A549 (cell line): ENCODE results near the gene ZNF785. TPM values are rescaled to one million over a fixed set of nuclear protein-coding genes. Genes with fewer than 3 reads are reported as not detected.

Experiments used
- ATAC-seq, 2 experiments: fragments of 200-7000 bp in 1 of 2; fragments of >200 bp in 1 of 2; cut with Nextera tagmentation in 1 of 2; cut with Tn5 transposase in 1 of 2; 3 replicates each; pipeline versions ENCODE4 v1.8.0 to v1.9.1; 2018 to 2020; ENCODE audit warnings: mild to moderate bottlenecking in 1 of 2, moderate library complexity in 1 of 2
- CTCF ChIA-PET: fragments of 300-600 bp; sonication (Branson Sonifier 250); formaldehyde crosslinking; extraction: SDS; loops from one replicate; lab custom pipeline; 2021; ENCODE audit warnings: antibody characterized with exemption, inconsistent platforms; lab: Yijun Ruan, JAX
- POLR2A ChIA-PET: fragments of 350-600 bp; formaldehyde crosslinking; extraction: SDS; loops from one replicate; lab custom pipeline; 2021; ENCODE audit warnings: antibody characterized with exemption, inconsistent platforms; lab: Yijun Ruan, JAX
- DNase-seq, 2 experiments: peaks; one replicate each; pipeline versions ENCODE4 v3.0.0 to v3.0.0-alpha.2; 2011 to 2016; ENCODE audit warnings: low read depth in 1 of 2, low spot score in 1 of 2
- FAIRE-seq: peaks from 2 replicates; lab custom pipeline; 2011; peaks lifted over from hg19 to GRCh38; lab: Jason Lieb, UNC
- H3K27ac ChIP-seq, 2 experiments: fragments of >200 bp; sonication (Bioruptor Twin); formaldehyde crosslinking; 3 replicates each; pipeline ENCODE4 v1.5.1; 2016 to 2017
- H3K4me1 ChIP-seq: fragments of >200 bp; sonication (Bioruptor Twin); formaldehyde crosslinking; 3 replicates; pipeline ENCODE4 v1.6.1; 2016
- H3K4me2 ChIP-seq: fragments of >200 bp; sonication (Bioruptor Twin); formaldehyde crosslinking; 3 replicates; pipeline ENCODE4 v1.6.1; 2016
- H3K4me3 ChIP-seq: fragments of >200 bp; sonication (Bioruptor Twin); formaldehyde crosslinking; 3 replicates; pipeline ENCODE4 v1.5.1; 2016
- H3K9me3 ChIP-seq: fragments of >200 bp; sonication (Bioruptor Twin); formaldehyde crosslinking; 3 replicates; pipeline ENCODE4 v1.6.1; 2016
- ATOH8 ChIP-seq: fragments of 250-450 bp; sonication (Bioruptor Pico); IDR thresholded peaks from 2 replicates; pipeline ENCODE4 v1.5.0; 2020; ENCODE audit warnings: low read depth, mild to moderate bottlenecking, moderate library complexity
- BHLHE40 ChIP-seq: IDR thresholded peaks from 2 replicates; pipeline ENCODE4 v1.6.1; 2012; ENCODE audit warnings: low read depth, low read length, inconsistent platforms
- CBX2 ChIP-seq: fragments of 200-600 bp; sonication (generic); IDR thresholded peaks from 2 replicates; pipeline ENCODE4 v1.6.1; 2016; ENCODE audit warnings: low read depth, mild to moderate bottlenecking, borderline replicate concordance
- CEBPB ChIP-seq, 2 experiments: fragments of >200 bp in 1 of 2; sonication (Bioruptor Twin) in 1 of 2; formaldehyde crosslinking in 1 of 2; IDR thresholded peaks; 2 replicates each; pipeline ENCODE4 v1.6.1; 2012 to 2016
- CHD2 ChIP-seq: fragments of 150-350 bp; IDR thresholded peaks from 2 replicates; pipeline ENCODE4 v1.6.1; 2014; ENCODE audit warnings: low read length; ENCODE audit not compliant: partially characterized antibody
- ELK1 ChIP-seq: fragments of 150-350 bp; IDR thresholded peaks from 2 replicates; pipeline ENCODE4 v1.6.1; 2014; ENCODE audit warnings: low read depth, mild to moderate bottlenecking, low read length
- FOSB ChIP-seq: fragments of 250-450 bp; sonication (Bioruptor Pico); IDR thresholded peaks from 2 replicates; pipeline ENCODE4 v1.5.0; 2020; ENCODE audit warnings: mild to moderate bottlenecking, moderate library complexity
- GATA3 ChIP-seq: IDR thresholded peaks from 2 replicates; pipeline ENCODE4 v1.6.1; 2012; ENCODE audit warnings: borderline replicate concordance
- HOXB13 ChIP-seq: fragments of 250-450 bp; sonication (Bioruptor Pico); IDR thresholded peaks from 2 replicates; pipeline ENCODE4 v1.5.0; 2020; ENCODE audit warnings: low read depth, mild to moderate bottlenecking, moderate library complexity
- HOXB5 ChIP-seq: fragments of 250-450 bp; sonication (Bioruptor Pico); IDR thresholded peaks from 2 replicates; pipeline ENCODE4 v1.5.0; 2020; ENCODE audit warnings: mild to moderate bottlenecking, moderate library complexity
- JUN ChIP-seq, 2 experiments: fragments of >200 bp; sonication (Bioruptor Twin); formaldehyde crosslinking; IDR thresholded peaks; 2 replicates in 1 of 2; 3 replicates in 1 of 2; pipeline ENCODE4 v1.6.1; 2016 to 2017
- KDM1A ChIP-seq: fragments of 200-600 bp; sonication (generic); IDR thresholded peaks from 2 replicates; pipeline ENCODE4 v1.6.1; 2016; ENCODE audit warnings: low read depth, mild to moderate bottlenecking
- MAFK ChIP-seq: fragments of 450-650 bp; IDR thresholded peaks from 2 replicates; pipeline ENCODE4 v1.6.1; 2014; ENCODE audit not compliant: partially characterized antibody
- NR3C1 ChIP-seq: fragments of >200 bp; sonication (Bioruptor Twin); formaldehyde crosslinking; IDR thresholded peaks from 3 replicates; pipeline ENCODE4 v1.6.1; 2017
- RAD21 ChIP-seq, 2 experiments: fragments of >200 bp in 1 of 2; sonication (Bioruptor Twin) in 1 of 2; formaldehyde crosslinking in 1 of 2; IDR thresholded peaks in 1 of 2; conservative IDR thresholded peaks in 1 of 2; 2 replicates in 1 of 2; 3 replicates in 1 of 2; pipeline ENCODE4 v1.6.1; 2012 to 2018; ENCODE audit warnings: inconsistent platforms in 1 of 2
- RNF2 ChIP-seq: fragments of 200-600 bp; sonication (generic); IDR thresholded peaks from 2 replicates; pipeline ENCODE4 v1.6.1; 2016; ENCODE audit warnings: low read depth, mild to moderate bottlenecking, antibody characterized with exemption, moderate library complexity, borderline replicate concordance
- SREBF2 ChIP-seq: fragments of 450-650 bp; IDR thresholded peaks from 2 replicates; pipeline ENCODE4 v1.6.1; 2014; ENCODE audit warnings: mild to moderate bottlenecking, moderate library complexity
- TFCP2L1 ChIP-seq: fragments of 250-450 bp; sonication (Bioruptor Pico); IDR thresholded peaks from 2 replicates; pipeline ENCODE4 v1.5.0; 2021; ENCODE audit warnings: mild to moderate bottlenecking
- TP53 ChIP-seq: fragments of 250-450 bp; sonication (Bioruptor Pico); IDR thresholded peaks from 2 replicates; pipeline ENCODE4 v1.5.0; 2021; ENCODE audit warnings: mild to moderate bottlenecking, moderate library complexity
- ZC3H11A ChIP-seq: fragments of 450-650 bp; IDR thresholded peaks from 2 replicates; pipeline ENCODE4 v1.6.1; 2014; ENCODE audit warnings: antibody characterized with exemption, mild to moderate bottlenecking
- ZFP36 ChIP-seq: fragments of 450-650 bp; IDR thresholded peaks from 2 replicates; pipeline ENCODE4 v1.6.1; 2014; ENCODE audit warnings: borderline replicate concordance; ENCODE audit not compliant: partially characterized antibody
- WGBS: methylation state at CpG from one replicate; pipeline ENCODE4 v1.1.6; 2017; ENCODE audit errors: missing lambda C conversion rate; 5-methylcytosine and 5-hydroxymethylcytosine counted together
- polyA plus RNA-seq, 4 experiments: library from polyadenylated mRNA; depleted of rRNA in 3 of 4; stranded (reverse); fragments of >200 nt; fragmentation: RNase III in 1 of 4; extraction: RNeasy Plus Mini Kit Qiagen cat#74134 plus additional on column Dnase treatment in 1 of 4; gene quantifications; 2 replicates in 3 of 4; 3 replicates in 1 of 4; pipeline ENCODE4 v1.2.3, GENCODE V29; 2011 to 2017
- TF ChIP-seq, protein P1 (sequence below): fragments of >200 bp; sonication (Bioruptor Twin); formaldehyde crosslinking; IDR thresholded peaks from 2 replicates; pipeline ENCODE4 v1.6.1; 2016
- TF ChIP-seq, protein P2 (sequence below): fragments of 200-600 bp; sonication (generic); IDR thresholded peaks from 2 replicates; pipeline ENCODE4 v1.6.1; 2016; ENCODE audit warnings: antibody characterized with exemption, mild to moderate bottlenecking, moderate library complexity

The ZNF785 gene
- polyA plus RNA-seq, 2 of the 4 experiments (the other 2 are of a cell fraction) = not detected

GRCh38 chr16:30600929-30601328 is 15.4 kb upstream of the ZNF785 start:
- ATAC-seq = no peak
- Histone ChIP-seq H3K27ac (no peak overlapping the region), H3K4me3 (no peak overlapping the region), H3K4me1 (no peaks in the 10 kb centered on the region)
- 89% methylated on average over 2 of the region's 2 CpGs for WGBS
- no peak for DNase-seq
- CTCF ChIA-PET = interaction anchor here (0.8 to 7.1 kb wide), 5 partner anchors 14 to 171 kb away, joined by 3 to 27 read pairs (median 16); partner anchors contain the start of genes DCTPP1 and SEPHS2
- TF ChIP-seq CEBPB (IDR thresholded peaks at IDR 0.05) (no peak), HOXB5 (CRISPR knock-in tag) (no peak), RNF2 (no peak), BHLHE40 (no peak), FOSB (no peak), CBX2 (no peak), ELK1 (no peak), RAD21 (conservative IDR thresholded peaks at IDR 0.05 in 1 of 2, IDR thresholded peaks at IDR 0.05 in 1 of 2) (no peak)
- TF ChIP-seq, all 56 proteins: peak for 0
- POLR2A ChIA-PET = interaction anchor here (1.1 kb wide), 1 partner anchor 9 kb away, joined by 4 read pairs; the partner anchor contains the start of gene ZNF689
- H3K4me2 ChIP-seq = no peak overlapping the region
- FAIRE-seq = no peak
- 0 out of 3 replicates have a peak, but pooled peaks cover 7% of the 10 kb centered on the region for H3K9me3 ChIP-seq

DNA sequence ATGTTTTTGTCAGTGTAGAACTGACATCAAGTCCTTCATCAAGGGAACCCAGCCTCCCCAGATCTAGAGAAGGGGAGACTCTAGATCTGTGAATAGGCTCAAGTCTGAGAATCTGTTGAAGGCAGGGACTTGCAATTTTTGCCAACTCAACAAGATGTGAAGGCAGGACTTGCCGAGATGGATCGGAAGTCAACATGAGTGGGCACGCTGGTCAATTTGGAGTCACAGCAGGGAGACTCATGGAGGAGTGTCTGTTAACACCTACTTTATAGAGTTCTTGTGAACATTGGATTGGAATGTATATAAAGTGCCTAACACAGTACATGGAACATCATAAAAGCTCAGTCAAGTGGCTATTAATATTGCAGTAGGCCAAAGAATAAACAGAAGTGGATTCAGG is 14.7 kb upstream of the ZNF785 start:
- Histone ChIP-seq H3K27ac (no peak overlapping the region), H3K4me2 (no peak overlapping the region), H3K9me3 (0 out of 3 replicates have a peak, but pooled peaks cover 7% of the 10 kb centered on the region), H3K4me3 (no peak overlapping the region), H3K4me1 (no peaks in the 10 kb centered on the region)
- FAIRE-seq (no peak), DNase-seq (no peak), ATAC-seq (no peak)
- POLR2A ChIA-PET = interaction anchor here (1.1 kb wide), 1 partner anchor 10 kb away, joined by 4 read pairs; the partner anchor contains the start of gene ZNF689
- TF ChIP-seq GATA3 = no peak
- peak; percentile 39 for TF ChIP-seq MAFK
- 91% methylated on average over 3 of the region's 3 CpGs for WGBS
- CTCF ChIA-PET = interaction anchor here (0.8 to 7.1 kb wide), 6 partner anchors 10 to 170 kb away, joined by 3 to 27 read pairs (median 10); partner anchors contain the start of genes DCTPP1 and SEPHS2

DNA sequence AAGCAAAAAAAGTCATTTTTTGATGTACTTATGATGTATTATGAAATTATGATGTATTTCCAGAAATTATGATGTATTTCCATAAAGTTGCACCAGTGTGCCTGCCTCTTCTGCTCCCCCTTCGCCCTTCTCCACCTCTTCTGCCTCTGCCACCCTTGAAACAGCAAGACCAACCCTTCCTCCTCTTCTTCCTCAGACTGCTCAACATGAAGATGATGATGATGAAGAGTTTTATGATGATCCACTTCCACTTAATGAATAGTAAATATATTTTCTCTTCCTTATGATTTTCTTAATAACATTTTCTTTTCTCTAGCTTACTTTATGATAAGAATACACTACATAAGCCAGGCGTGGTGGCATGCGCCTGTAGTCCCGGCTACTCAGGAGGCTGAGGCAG is 7.4 kb upstream of the ZNF785 start:
- no peak overlapping the region for H3K4me2 ChIP-seq
- no peaks in the 10 kb centered on the region for H3K9me3 ChIP-seq
- ATAC-seq (no peak), DNase-seq (no peak), FAIRE-seq (no peak)
- TF ChIP-seq, protein P1, sequence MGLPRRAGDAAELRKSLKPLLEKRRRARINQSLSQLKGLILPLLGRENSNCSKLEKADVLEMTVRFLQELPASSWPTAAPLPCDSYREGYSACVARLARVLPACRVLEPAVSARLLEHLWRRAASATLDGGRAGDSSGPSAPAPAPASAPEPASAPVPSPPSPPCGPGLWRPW = no peak
- TF ChIP-seq ZC3H11A (no peak), RAD21 (conservative IDR thresholded peaks at IDR 0.05 in 1 of 2, IDR thresholded peaks at IDR 0.05 in 1 of 2) (no peak), TFCP2L1 (CRISPR knock-in tag) (no peak), HOXB13 (CRISPR knock-in tag) (no peak), SREBF2 (no peak), ATOH8 (CRISPR knock-in tag) (no peak), CHD2 (no peak), TP53 (CRISPR knock-in tag) (no peak), NR3C1 (no peak), JUN (IDR thresholded peaks at IDR 0.05) (no peak), ZFP36 (no peak), KDM1A (no peak)
- TF ChIP-seq, protein P2, sequence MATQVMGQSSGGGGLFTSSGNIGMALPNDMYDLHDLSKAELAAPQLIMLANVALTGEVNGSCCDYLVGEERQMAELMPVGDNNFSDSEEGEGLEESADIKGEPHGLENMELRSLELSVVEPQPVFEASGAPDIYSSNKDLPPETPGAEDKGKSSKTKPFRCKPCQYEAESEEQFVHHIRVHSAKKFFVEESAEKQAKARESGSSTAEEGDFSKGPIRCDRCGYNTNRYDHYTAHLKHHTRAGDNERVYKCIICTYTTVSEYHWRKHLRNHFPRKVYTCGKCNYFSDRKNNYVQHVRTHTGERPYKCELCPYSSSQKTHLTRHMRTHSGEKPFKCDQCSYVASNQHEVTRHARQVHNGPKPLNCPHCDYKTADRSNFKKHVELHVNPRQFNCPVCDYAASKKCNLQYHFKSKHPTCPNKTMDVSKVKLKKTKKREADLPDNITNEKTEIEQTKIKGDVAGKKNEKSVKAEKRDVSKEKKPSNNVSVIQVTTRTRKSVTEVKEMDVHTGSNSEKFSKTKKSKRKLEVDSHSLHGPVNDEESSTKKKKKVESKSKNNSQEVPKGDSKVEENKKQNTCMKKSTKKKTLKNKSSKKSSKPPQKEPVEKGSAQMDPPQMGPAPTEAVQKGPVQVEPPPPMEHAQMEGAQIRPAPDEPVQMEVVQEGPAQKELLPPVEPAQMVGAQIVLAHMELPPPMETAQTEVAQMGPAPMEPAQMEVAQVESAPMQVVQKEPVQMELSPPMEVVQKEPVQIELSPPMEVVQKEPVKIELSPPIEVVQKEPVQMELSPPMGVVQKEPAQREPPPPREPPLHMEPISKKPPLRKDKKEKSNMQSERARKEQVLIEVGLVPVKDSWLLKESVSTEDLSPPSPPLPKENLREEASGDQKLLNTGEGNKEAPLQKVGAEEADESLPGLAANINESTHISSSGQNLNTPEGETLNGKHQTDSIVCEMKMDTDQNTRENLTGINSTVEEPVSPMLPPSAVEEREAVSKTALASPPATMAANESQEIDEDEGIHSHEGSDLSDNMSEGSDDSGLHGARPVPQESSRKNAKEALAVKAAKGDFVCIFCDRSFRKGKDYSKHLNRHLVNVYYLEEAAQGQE = no peak
- H3K4me1 ChIP-seq = no peaks in the 10 kb centered on the region
- WGBS = 56% methylated on average over 4 of the region's 4 CpGs
- CTCF ChIA-PET = interaction anchor here (0.6 to 1.8 kb wide), 2 partner anchors 23 to 199 kb away, joined by 4 to 6 read pairs; no protein-coding TSS in a partner anchor
- H3K27ac ChIP-seq = no peak overlapping the region
- H3K4me3 ChIP-seq = no peak overlapping the region
- POLR2A ChIA-PET = no interaction called here
